Motor neuron (in vitro differentiated cells): Measurements from ENCODE around the gene MRPL53. TPM values are rescaled to one million over a fixed set of nuclear protein-coding genes. Genes with fewer than 3 reads are reported as not detected.
"Not testable (repeated sequence)": the region's sequence is repeated elsewhere in the genome, so short reads cannot be mapped to it uniquely, and the experiment has no call there.

Experiments
- ATAC-seq, 8 experiments: fragments of 200-7000 bp; cut with Tn5 transposase; replicated peaks in 6 of 8; 2 replicates each; pipeline ENCODE4 v1.8.0; 2021; ENCODE audit warnings: mild to moderate bottlenecking in 8 of 8, moderate library complexity in 8 of 8
- H3K27ac ChIP-seq, 2 donors: fragments of 250-450 bp; sonication (Bioruptor Pico); 2 replicates each; pipeline ENCODE4 v1.9.0; 2021; ENCODE audit warnings: antibody characterized with exemption in 2 of 2, mild to moderate bottlenecking in 2 of 2, moderate library complexity in 1 of 2
- H3K4me1 ChIP-seq, 2 donors: fragments of 250-450 bp; sonication (Bioruptor Pico); replicated peaks in 1 of 2; 2 replicates each; pipeline ENCODE4 v1.6.1; 2021; ENCODE audit warnings: antibody characterized with exemption in 2 of 2, mild to moderate bottlenecking in 2 of 2, moderate library complexity in 1 of 2
- H3K4me3 ChIP-seq, 5 donors: fragments of 250-450 bp; sonication (Bioruptor Pico); 2 replicates each; pipeline ENCODE4 v1.9.0; 2021; ENCODE audit warnings: antibody characterized with exemption in 5 of 5, mild to moderate bottlenecking in 5 of 5, moderate library complexity in 4 of 5
- WGBS, 10 experiments: fragments of 450-650 bp; shearing (Covaris generic); methylation state at CpG; one replicate each; pipeline ENCODE4 v1.0.0; 2022; 5-methylcytosine and 5-hydroxymethylcytosine counted together
- in situ Hi-C, 9 experiments: fragments of 400-800 bp; cut with MboI; loops; one replicate each; pipeline ENCODE4 v1.15.0; 2021; ENCODE audit warnings: low sequenced_read_pairs in 9 of 9, low pct_unique_long_range_greater_than_20kb in 2 of 9; ENCODE audit not compliant: unreplicated experiment in 9 of 9
- total RNA-seq, 8 experiments: library from RNA; unstranded; fragments of 300-600 nt; gene quantifications; 2 replicates each; pipeline versions ENCODE4 v1.2.3 to v1.2.4, GENCODE V29; 2022

MRPL53 gene
- total RNA-seq, 8 experiments from 2014 or later = 51.1 to 83.5 (median 68.3) TPM

- Histone ChIP-seq H3K4me1 (no peaks in the 10 kb centered on the region), H3K27ac (no peak overlapping the region), H3K4me3 (no peak overlapping the region)
- 0 to 93% (median 57%) methylated on average over 1 to 2 of the region's 2 CpGs; no CpG with 5 or more reads in 3 of the 10 experiments for WGBS, 10 experiments
- in situ Hi-C loops = no loop called here
- ATAC-seq = no peak
Measured at GRCh38 chr2:74448771-74449170, 23.7 kb downstream of the MRPL53 start.

- WGBS, 10 experiments = 56 to 95% (median 79%) methylated on average over 3 to 5 of the region's 5 CpGs; no CpG with 5 or more reads in 3 of the 10 experiments
- no peak overlapping the region for H3K4me3 ChIP-seq
- H3K4me1 ChIP-seq = no peaks in the 10 kb centered on the region
- H3K27ac ChIP-seq = no peak overlapping the region
- no peak for ATAC-seq
- in situ Hi-C loops = no loop called here
Measured at GRCh38 chr2:74447230-74447999, 25.1 kb downstream of the MRPL53 start.

DNA sequence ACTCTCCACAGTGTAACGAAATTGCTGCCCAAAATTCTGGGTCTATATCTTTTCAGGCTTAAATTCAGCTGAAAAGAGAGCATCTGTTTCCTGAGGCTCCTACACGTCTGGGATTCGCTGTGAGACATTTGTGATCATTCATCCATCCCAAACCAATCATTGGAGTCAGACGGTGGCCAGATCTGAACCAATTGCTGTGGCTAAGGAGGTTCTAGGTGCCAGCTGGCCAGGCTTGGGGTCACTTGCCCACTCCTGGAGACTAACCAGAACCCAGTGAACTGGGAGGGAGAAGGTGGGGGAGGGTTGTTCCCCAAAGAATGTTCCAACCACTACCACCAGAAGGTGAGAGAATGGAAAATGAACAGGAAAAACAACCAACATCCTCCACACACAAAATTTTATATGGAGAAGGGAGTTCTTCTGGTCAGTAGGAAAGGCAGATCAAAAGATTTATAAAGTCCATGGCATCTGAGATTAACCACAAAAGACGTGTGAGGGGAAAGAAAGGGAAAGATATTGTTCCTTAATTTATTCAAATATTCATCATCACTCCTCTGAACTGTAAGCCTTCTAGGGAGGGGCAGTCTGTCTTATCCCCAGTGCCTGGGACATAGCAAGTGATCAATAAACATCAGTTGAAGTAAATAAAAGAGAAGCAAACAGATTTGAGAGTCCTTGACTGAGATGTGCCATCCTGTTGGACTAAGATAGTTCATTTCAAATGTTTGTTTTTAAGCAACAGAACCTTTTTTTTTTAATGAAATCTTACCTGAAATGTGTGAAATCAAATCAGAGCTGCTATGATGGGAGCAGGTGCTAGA is 27.8 kb downstream of the MRPL53 start:
- no peak overlapping the region for H3K27ac ChIP-seq
- ATAC-seq = no peak
- 0 to 80% (median 48%) methylated on average over 1 to 4 of the region's 5 CpGs for WGBS, 10 experiments
- H3K4me1 ChIP-seq = peaks cover 6 to 9% of the 10 kb centered on the region in 2 donors
- no peak overlapping the region for H3K4me3 ChIP-seq
- in situ Hi-C loops = no loop called here

GRCh38 chr2:74442483-74443297 is 29.8 kb downstream of the MRPL53 start:
- not testable (repeated sequence) for H3K27ac ChIP-seq

GRCh38 chr2:74441690-74442482 is 30.6 kb downstream of the MRPL53 start, which contains the start of gene RTKN:
RTKN (minus strand) TSS chr2:74441937; CDS start chr2:74441816, 121 bp downstream.
- peak within 1 kb of the TSS in 1 of 5 donors; percentile 30 for H3K4me3 ChIP-seq
- H3K27ac ChIP-seq = no peak within 1 kb of the TSS
- peaks cover 17 to 18% of the 10 kb centered on the region in 2 donors for H3K4me1 ChIP-seq
- ATAC-seq = peak in 2 of 8 experiments; percentile 0 to 3
- WGBS, 10 experiments = 24 to 80% (median 40%) methylated on average over 1 to 20 of the region's 75 CpGs; no CpG with 5 or more reads in 4 of the 10 experiments
- in situ Hi-C loops = no loop called here

More at GRCh38 chr2:74442483-74443297, 29.8 kb downstream of the MRPL53 start:
- peaks cover 17 to 18% of the 10 kb centered on the region in 2 donors for H3K4me1 ChIP-seq
- in situ Hi-C loops, ATAC-seq, H3K4me3 ChIP-seq: not testable (repeated sequence)
- WGBS, 10 experiments = 67 to 100% (median 90%) methylated on average over 2 to 13 of the region's 16 CpGs; no CpG with 5 or more reads in 1 of the 10 experiments

DNA sequence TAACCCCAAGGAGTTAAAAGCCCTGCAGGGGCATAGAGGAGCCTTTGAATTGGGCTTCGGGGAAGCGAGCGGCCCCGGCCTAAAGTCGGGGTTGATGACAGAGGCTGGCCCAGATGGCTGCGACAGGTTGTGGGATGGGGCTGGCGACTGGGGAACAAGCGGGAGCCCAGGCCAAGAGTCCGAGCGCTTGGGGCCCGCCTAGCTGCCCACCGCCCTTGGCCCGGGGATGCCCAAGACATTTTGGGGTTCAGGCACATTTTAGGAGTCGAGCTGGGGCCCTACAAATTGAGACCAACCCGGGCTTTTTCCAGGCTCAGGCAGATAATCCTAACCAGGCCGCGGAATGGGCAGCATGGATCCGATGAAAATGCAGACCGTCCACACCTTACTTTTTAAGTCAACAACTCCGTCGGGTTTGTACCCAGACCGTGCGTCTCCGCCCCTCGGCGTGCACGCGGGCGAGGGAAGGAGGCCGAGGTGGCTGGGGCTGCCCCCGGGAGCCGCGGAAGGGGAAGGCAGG is 31.2 kb downstream of the MRPL53 start:
- 0 to 45% (median 20%) methylated on average over 1 to 18 of the region's 33 CpGs; no CpG with 5 or more reads in 3 of the 10 experiments for WGBS, 10 experiments

GRCh38 chr2:74440378-74441169 is 31.9 kb downstream of the MRPL53 start:
- peaks cover 17 to 18% of the 10 kb centered on the region in 2 donors for H3K4me1 ChIP-seq
- in situ Hi-C loops = no loop called here
- peak; percentile 91 to 97 (median 96) for ATAC-seq
- peak overlapping the region in 1 of 2 donors; percentile 5 for H3K27ac ChIP-seq
- peak overlapping the region; percentile 9 to 32 (median 28) for H3K4me3 ChIP-seq
- 0 to 67% (median 27%) methylated on average over 1 to 3 of the region's 45 CpGs; no CpG with 5 or more reads in 3 of the 10 experiments for WGBS, 10 experiments

More for the DNA sequence above, 31.2 kb downstream of the MRPL53 start:
- Histone ChIP-seq H3K4me3 (no peak overlapping the region), H3K4me1 (peaks cover 17 to 18% of the 10 kb centered on the region in 2 donors), H3K27ac (no peak overlapping the region)
- in situ Hi-C loops = no loop called here
- ATAC-seq = no peak

DNA sequence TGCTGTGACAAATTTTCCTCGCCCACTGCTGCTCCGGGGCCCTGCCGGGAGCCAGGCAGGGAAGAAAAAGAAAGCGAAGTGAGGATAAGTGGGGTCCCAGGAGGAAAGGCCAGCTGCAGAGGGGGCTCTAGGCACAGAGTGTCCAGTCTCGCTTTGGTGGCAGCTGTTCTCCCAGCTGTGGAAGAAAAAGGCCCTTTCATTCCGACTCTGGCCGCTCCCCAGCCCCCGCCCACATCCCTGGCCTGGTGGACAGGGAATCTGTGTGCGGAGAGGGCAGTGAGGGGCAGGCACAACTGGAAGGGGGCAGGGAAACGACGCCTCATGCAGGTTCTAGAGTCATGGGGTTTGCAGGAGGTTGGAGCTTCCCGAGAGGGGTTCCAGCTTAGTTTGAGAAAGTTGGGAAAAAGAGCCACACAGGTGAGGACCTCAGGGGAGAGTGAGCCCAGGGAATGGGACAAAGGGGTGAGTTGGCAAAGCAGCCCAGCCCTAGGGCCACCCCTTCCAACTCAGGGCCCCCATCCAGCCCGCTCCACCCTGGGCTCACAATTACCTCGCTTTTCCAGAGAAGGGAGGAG is 32.6 kb downstream of the MRPL53 start:
- peak overlapping the region; percentile 9 to 32 (median 28) for H3K4me3 ChIP-seq
- WGBS, 10 experiments = 0 to 23% (median 6%) methylated on average over 1 to 8 of the region's 14 CpGs; no CpG with 5 or more reads in 3 of the 10 experiments
- ATAC-seq = peak; percentile 41 to 68 (median 56)
- H3K27ac ChIP-seq = peak overlapping the region in 1 of 2 donors; percentile 5
- in situ Hi-C loops = no loop called here
- peaks cover 17 to 18% of the 10 kb centered on the region in 2 donors for H3K4me1 ChIP-seq

DNA sequence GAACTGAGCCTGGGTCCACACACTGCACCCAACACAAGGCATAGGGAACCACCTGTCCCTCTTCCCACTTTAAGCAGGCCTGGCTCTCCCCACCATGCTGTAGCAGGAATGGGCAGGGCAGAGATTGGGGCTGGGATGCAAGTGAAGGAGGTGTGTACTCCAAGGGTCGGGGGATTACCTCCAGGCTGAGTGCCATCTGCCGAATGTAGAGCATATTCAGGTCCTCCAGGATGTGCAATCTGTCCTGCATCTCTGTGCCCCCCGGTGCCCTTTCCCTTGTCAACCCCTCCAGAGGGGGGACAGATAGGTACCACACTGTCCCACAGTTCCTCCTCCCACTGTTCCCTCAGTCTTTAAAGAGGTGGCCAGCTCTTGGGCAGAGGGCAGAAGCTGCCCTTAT is 33.1 kb downstream of the MRPL53 start:
- Histone ChIP-seq H3K27ac (no peak overlapping the region), H3K4me3 (peak overlapping the region in 4 of 5 donors; percentile 16 to 32 (median 29)), H3K4me1 (peaks cover 17 to 18% of the 10 kb centered on the region in 2 donors)
- in situ Hi-C loops = no loop called here
- 13 to 40% (median 18%) methylated on average over 1 to 2 of the region's 3 CpGs; no CpG with 5 or more reads in 7 of the 10 experiments for WGBS, 10 experiments
- no peak for ATAC-seq

- ATAC-seq = no peak
- whole genome bisulfite sequencing, 10 experiments = 83 to 100% methylated on average over 1 of the region's 1 CpG; no CpG with 5 or more reads in 8 of the 10 experiments
- Histone ChIP-seq H3K27ac (no peak overlapping the region), H3K4me1 (peaks cover 17 to 18% of the 10 kb centered on the region in 2 donors), H3K4me3 (no peak overlapping the region)
- in situ Hi-C loops = no loop called here
Measured at GRCh38 chr2:74438248-74438647, 34.2 kb downstream of the MRPL53 start.
